ENCODE results near the gene KCNIP2.
A peak's percentile ranks its signal among the peaks of the same experiment; 100 is the strongest.

Gene KCNIP2
- 1.1 reads per million for total RNA-seq

- DNase-seq: peak; percentile 66
These were observed at the start of gene KCNIP2 for GRCh38 chr10:101843032-101844021. TSS of gene KCNIP2 (minus strand) at chr10:101843800. CDS start at chr10:101843568, 232 bp downstream.

- no peak for DNase-seq
These were observed 49.3 kb upstream of the KCNIP2 start for GRCh38 chr10:101892782-101893391.

- DNase-seq: peak; percentile 49
These were observed 45.9 kb upstream of the KCNIP2 start for GRCh38 chr10:101889256-101890210.

- DNase-seq: no peak
These were observed 44.8 kb upstream of the KCNIP2 start for GRCh38 chr10:101888251-101888949.

- DNase-seq: no peak
These were observed 44.2 kb upstream of the KCNIP2 start for GRCh38 chr10:101887775-101888174.

- DNase-seq: no peak
These were observed 43.1 kb upstream of the KCNIP2 start for GRCh38 chr10:101886521-101887312.

GRCh38 chr10:101881036-101881774, 37.6 kb upstream of the KCNIP2 start:
- DNase-seq: no peak

- no peak for DNase-seq
These were observed 36.6 kb upstream of the KCNIP2 start for GRCh38 chr10:101880232-101880573.

- DNase-seq: no peak
These were observed 36.0 kb upstream of the KCNIP2 start for GRCh38 chr10:101879456-101880231.

GRCh38 chr10:101878869-101879268, 35.3 kb upstream of the KCNIP2 start:
- no peak for DNase-seq

GRCh38 chr10:101875068-101875688, 31.6 kb upstream of the KCNIP2 start:
- DNase-seq: no peak

- no peak for DNase-seq
These were observed 30.7 kb upstream of the KCNIP2 start for GRCh38 chr10:101874252-101874651.

GRCh38 chr10:101867931-101868330, 24.3 kb upstream of the KCNIP2 start:
- no peak for DNase-seq

- DNase-seq: no peak
These were observed 15.9 kb upstream of the KCNIP2 start for GRCh38 chr10:101859530-101859929.

GRCh38 chr10:101858723-101859500, 15.3 kb upstream of the KCNIP2 start:
- no peak for DNase-seq

GRCh38 chr10:101857802-101858476, 14.3 kb upstream of the KCNIP2 start:
- DNase-seq: no peak

- DNase-seq: no peak
These were observed 13.0 kb upstream of the KCNIP2 start for GRCh38 chr10:101856626-101857025.

Data from effector CD4-positive, alpha-beta T cell (primary cell).